ENCODE measurements around the gene MACROD2.

DNA sequence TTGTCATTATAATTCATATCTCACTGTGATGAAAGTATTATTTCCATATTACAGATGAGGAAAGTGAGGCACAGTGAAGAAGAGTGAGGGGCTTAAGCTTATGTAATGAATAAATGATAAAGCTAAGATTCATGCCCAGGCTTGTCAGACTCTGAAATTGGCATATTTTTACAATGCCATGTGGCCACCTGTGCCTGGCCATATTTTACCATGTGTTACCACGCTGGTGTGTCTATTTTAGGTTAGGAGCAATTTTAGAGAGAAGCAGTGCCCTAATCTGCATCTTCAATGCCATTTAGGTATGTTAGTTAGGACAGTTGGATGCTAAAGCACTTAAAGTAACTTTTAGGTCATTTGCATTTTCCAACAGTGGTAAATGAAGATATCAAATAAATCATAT, 530.1 kb downstream of the MACROD2 start:
- TF ChIP-seq, protein P1, sequence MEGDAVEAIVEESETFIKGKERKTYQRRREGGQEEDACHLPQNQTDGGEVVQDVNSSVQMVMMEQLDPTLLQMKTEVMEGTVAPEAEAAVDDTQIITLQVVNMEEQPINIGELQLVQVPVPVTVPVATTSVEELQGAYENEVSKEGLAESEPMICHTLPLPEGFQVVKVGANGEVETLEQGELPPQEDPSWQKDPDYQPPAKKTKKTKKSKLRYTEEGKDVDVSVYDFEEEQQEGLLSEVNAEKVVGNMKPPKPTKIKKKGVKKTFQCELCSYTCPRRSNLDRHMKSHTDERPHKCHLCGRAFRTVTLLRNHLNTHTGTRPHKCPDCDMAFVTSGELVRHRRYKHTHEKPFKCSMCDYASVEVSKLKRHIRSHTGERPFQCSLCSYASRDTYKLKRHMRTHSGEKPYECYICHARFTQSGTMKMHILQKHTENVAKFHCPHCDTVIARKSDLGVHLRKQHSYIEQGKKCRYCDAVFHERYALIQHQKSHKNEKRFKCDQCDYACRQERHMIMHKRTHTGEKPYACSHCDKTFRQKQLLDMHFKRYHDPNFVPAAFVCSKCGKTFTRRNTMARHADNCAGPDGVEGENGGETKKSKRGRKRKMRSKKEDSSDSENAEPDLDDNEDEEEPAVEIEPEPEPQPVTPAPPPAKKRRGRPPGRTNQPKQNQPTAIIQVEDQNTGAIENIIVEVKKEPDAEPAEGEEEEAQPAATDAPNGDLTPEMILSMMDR (IDR thresholded peaks at IDR 0.05): no peak
- TF ChIP-seq POLR2A (IDR thresholded peaks at IDR 0.05): no peak
